Renal cortex interstitium (tissue), 15 donors: ENCODE measurements around the gene MCTP1. TPM values are rescaled to one million over a fixed set of nuclear protein-coding genes. Genes with fewer than 3 reads are reported as not detected.

Source experiments
- DNase-seq, 11 donors: peaks; one replicate each; pipeline ENCODE4 v3.0.0-alpha.2; 2013; ENCODE audit warnings: low read depth in 9 of 11, low spot score in 4 of 11; ENCODE audit errors: extremely low read depth in 1 of 11
- long read RNA-seq, 16 experiments: transcript quantifications; one replicate each; lab custom pipeline, GENCODE V29; 2026
- polyA plus RNA-seq, 3 donors: library from polyadenylated mRNA; unstranded; fragments of 120-200 nt; gene quantifications; one replicate each; pipeline ENCODE4 v1.2.1, GENCODE V29; 2013; ENCODE audit not compliant: insufficient read length in 3 of 3

Gene MCTP1
- 1 to 10 TPM; 4.3 to 7.1 (median 6.2) TPM for polyA plus RNA-seq
- long read RNA-seq, donor 1 = 0 reads
- long read RNA-seq, donor 2 = 0 reads
- long read RNA-seq, donor 3 = 0 reads
- long read RNA-seq, donor 4, partial matches to known transcripts = 0 of 1 reads
- long read RNA-seq, donor 4, other reads (novel, unspliced or antisense) = 0 of 1 reads
- long read RNA-seq, donor 5 = 0 reads
- long read RNA-seq, donor 6 = 0 reads
- long read RNA-seq, donor 7 = 0 reads
- long read RNA-seq, donor 8 = 0 reads
- long read RNA-seq, donor 9 = 0 reads
- long read RNA-seq, donor 10 = 0 reads
- long read RNA-seq, donor 11 = 0 reads
- long read RNA-seq, donor 12 = 0 reads
- long read RNA-seq, donor 13 = 0 reads
- long read RNA-seq, donor 14 = 0 reads
- long read RNA-seq, donor 15 = 0 reads
- long read RNA-seq, donor 16, partial matches to known transcripts = 0 of 1 reads
- long read RNA-seq, donor 16, other reads (novel, unspliced or antisense) = 0 of 1 reads

DNA sequence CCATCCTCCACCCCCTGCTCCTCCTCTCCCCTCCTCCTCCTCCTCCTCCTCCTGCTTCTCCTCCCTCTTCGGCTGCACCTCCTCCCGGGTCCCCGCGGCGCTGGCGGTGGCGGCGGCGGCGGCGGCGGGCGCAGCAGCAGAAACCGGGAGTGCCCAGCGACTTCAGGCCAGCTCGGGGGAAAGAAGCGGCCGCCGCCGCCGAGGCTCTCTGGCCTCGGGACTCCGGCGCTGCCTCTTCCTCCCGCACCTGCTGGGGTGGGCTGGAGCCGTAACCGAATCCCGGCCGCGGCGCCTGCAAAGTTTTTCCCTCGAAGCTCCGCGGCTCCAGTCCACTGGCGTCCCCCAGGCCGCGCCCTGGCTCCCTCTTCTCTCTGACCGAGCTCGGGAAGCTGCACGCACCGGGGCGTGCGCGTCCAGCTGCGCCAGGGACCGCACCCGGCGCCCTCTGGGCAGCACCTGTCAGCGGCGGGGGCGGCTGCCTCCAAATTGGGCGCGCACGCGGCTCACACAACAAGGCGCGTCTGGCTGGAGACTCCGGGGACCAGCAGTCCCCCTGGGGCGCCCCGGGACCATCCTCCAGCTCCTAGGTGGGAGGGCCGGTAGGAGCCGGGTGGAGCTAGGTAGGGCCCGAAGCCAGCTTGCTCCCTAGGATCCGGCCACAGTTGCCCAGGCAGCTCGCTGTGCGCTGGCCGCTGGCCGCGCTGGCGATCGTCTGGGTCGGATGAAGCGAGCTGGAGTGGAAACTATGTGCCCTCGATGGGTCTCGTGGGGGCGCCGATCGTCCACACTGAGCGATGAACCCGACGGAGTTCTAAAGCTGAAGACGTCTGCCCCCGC lies at the start of gene MCTP1:
MCTP1 (minus strand) TSS at position 523 of the 837 bp plus-strand sequence.
- DNase-seq = peak in 10 of 11 donors; percentile 10 to 55 (median 26)

DNA sequence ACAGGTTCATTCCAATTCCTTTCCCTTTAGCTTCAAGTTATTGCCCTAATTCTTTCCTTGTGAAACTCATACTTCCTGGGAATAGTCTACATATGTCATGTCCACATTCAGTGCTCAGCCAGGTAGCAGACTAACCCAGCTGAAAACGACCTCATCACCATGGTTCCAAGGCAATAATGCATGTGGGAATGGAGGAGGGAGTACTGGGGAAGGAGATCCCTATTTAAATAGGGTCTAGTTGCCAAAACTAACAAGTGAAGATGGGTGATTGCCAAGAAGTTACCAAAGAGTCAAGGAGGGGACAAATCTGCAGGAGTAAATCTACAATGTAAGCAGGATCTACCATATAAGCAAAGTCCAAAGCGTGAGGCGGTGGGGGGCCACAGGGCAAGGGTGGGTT lies 47.3 kb upstream of the MCTP1 start:
- DNase-seq = no peak

DNA sequence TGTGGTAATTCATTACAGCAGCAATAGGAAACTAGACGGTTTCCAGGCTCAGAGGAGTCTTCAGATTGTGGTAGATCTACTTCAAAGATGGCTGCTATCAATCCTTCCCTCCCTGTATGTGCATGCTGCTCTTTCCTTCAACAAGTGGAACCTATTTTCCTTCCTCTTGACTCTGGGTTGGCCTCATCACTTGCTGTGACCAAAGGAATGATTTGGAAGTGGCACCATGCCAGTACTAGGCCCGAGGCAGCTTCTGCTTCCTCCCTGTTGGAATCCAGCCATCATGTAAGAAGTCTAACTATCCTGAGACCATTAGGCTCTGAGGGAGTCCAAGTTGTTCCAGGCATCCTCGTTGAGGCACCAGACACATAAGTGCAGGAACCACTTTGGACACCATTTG lies 46.5 kb upstream of the MCTP1 start:
- no peak for DNase-seq

DNA sequence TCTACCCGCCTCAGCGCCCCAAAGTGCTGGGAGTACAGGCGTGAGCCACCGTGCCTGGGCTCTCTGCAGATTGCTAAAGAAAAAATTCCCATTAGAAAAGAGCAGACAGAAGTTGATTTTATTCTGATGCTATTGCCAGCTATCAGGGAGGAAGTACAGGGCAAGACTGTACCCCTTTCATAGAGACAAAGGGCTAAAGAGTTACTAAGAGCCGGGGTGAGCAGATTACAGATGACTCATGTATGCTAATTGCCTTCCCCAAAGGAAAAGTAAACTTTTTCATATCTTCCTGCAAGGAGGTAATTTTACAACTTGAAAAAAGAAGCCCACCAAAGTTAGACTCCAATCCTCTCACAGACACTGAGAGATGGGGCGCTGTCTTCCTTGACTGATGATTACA lies 42.3 kb upstream of the MCTP1 start:
- DNase-seq = no peak

DNA sequence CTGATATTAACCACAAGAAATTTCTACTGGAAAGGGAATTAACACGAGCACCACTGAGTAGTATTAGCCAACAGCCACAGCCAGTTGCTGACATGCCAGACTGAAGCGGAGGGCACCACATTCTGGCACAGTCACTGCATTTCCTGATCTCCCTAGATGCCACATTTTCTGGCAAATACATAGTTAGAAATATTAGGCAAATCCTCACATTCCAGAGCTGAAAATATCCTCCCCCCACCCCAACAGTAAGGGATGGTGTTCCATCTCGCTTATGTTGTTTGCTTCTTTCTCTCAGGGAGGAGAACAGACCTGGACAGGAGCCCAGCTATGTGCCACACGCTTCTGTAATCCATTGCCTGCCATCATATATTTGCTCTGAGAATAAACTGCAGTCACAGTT lies 32.8 kb upstream of the MCTP1 start:
- DNase-seq = no peak

DNA sequence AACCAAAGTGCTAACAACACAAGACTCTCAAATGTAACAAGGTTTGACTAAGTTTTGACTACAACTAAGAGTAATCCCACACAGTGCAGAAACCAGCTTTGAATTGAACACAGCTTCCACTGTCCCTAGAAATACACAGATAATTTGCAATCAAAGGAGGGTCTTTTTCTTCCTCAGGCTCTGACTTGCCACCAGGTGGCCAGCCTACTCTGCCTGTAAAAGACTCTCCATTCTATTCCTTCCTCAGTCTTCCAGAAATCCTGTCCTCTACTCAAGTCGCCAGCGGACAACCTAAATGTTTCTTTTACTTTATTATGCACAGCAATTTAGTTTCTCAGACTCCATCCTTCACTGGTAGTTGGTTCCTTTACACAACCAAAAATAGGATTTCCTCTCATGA lies 32.2 kb upstream of the MCTP1 start:
- DNase-seq = no peak

DNA sequence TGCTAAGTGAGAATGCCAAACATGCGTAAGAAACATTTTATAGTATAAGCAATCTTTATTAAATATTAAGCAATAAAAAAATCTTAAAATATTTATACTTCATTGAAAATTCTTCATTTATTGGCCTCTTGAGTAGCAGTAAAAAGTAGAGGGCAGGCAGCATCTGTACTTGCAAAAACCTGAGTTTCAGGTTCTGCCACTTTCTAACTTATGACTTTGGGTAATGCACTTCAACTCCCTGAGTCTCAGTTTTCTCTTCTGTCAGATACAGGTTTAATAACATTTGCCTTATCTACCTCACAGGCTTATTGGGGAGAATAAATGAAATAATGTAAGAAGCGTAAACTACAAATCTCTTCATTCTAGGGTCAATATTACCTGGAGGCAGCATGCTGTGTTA lies 19.8 kb upstream of the MCTP1 start:
- DNase-seq = no peak

DNA sequence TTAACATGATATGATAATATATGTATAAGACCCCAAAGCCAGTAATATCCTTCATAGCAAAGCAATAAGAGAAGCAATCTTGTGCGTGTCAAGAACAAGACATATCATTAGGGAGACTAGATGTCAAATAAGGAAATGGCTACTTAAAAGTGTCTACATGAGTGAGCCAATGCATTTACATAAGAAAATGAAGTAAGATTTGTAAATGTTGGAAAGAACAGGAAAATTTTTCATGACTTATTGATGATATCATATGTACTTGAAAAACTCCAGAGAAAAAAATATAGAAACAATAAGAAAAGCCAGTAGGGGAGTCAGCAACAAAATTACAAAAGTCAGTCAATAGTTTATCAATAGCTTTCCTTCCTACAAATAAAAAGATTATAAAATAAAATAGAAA lies 13.8 kb upstream of the MCTP1 start:
- no peak for DNase-seq

DNA sequence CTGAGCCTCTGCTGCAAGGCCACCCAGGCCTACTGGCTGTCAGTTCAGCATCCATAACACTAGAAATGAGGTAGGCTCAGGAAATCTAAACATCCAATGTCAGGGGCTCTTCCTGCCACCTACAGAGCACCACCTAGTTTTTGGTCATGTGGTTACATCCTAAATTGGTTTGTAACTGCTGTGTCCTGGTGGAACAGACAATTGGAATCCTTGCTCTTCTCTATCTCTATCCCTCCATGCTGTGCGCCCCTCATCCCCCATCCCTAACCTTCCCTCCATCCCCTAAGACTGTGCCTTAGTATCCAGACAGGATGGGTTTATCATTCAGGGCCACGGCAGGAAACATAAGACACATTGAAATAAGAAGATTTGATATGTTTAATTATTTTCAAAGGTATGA lies 11.4 kb upstream of the MCTP1 start:
- no peak for DNase-seq

DNA sequence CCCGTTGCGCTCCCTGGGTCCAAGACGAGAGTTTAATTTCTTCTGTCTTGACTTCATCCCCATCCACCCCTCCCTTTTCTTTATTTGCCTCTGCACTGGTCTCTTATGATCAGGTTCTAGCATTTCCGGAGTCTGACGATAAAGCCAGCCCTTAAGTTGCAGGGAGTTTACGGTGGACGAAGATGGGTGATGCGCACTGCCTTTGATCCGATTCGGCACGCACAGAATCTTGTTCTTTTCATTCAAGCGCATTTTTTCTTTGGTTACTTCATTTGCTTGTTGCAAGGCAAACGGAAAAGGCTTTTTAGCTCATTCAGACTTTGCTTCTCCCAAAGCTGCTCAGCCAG lies 488 bp upstream of the MCTP1 start:
- DNase-seq = peak in 1 of 11 donors; percentile 13

DNA sequence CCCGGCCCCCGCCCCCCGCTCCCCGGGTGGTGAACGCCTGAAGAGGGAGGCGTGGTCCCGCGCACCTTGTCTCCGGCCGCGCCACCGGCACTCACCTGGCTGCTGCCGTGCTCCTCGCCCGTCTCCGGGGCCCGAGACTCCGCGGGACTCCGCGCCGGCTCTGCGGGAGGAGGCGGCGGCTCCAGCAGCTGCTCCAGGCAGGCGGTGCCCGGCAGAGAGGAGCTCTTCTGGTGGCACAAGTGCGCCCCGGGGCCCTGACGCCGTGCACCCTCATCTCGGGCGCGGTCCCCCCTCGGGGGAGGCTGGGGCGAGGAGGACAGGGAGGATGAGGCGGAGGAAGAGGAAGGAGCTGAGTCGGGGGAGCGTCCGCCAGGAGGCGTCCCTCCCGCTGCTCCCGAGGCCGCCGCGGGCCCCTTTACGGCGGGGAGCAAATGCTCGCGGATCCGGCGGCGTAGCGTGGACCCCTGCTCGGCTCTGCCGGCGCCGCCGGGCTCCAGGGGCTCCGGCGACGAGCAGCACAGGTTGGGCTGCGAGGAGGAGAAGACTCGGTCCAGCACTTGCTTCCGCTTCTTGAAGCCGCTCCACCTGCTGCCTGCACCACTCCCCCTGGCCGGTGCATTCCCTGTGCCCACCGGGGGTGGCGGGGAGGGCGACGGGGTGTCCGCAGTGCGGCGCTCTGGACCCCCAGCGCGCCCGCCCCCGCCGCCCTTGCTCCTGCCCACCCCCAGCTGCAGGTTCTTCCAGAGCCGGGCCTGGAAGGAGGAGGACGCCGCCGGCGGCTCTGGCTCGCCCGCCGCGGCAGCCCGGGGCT lies 928 bp downstream of the MCTP1 start:
- DNase-seq = peak in 9 of 11 donors; percentile 15 to 46 (median 27)

DNA sequence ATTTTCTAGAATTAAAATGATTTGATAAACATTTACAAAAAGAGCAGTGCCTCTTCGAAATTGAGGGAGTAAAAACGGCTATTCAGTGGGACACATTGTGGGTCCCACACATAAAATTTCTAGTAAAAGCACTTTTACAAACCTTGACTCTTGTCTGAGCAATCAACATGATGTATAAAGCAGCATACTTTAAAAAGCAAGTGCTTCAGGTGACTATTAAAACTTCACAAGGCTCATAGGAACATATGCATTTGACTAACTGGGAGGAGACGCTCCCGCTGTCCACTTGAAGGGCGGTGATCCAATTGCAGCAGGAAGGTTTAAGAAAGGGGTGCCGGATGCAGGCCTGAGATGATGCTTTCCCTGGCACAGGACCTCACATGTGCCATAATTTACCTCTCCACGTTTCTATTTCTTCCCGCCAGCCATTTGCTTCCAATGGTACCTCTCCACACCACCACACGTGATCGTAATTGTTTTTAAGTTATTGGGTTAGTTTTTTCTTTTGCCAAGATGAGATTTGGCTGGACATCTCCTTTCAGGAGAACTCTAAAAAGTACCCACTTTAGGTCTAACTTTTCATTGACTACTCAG lies 1.8 kb downstream of the MCTP1 start:
- DNase-seq = no peak

DNA sequence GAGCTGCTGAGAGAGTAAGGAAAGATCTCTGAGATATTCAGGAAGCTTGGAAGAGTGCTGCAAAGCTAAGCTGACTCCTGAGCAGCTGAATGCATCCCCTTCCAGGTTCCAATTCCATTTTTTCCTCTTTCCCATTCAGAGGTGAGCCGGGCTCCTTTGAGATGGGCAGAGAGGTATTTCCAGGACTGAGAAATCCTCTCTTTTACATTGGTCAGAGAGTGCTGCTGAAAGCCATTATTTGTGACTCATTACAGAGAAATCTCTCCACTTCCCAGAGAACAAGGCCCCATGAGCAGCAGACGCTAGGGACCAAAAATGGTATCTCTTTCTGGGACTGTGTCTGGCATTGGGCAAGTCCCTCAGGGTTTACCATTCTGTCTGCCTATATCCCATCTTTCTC lies 3.7 kb downstream of the MCTP1 start:
- no peak for DNase-seq

DNA sequence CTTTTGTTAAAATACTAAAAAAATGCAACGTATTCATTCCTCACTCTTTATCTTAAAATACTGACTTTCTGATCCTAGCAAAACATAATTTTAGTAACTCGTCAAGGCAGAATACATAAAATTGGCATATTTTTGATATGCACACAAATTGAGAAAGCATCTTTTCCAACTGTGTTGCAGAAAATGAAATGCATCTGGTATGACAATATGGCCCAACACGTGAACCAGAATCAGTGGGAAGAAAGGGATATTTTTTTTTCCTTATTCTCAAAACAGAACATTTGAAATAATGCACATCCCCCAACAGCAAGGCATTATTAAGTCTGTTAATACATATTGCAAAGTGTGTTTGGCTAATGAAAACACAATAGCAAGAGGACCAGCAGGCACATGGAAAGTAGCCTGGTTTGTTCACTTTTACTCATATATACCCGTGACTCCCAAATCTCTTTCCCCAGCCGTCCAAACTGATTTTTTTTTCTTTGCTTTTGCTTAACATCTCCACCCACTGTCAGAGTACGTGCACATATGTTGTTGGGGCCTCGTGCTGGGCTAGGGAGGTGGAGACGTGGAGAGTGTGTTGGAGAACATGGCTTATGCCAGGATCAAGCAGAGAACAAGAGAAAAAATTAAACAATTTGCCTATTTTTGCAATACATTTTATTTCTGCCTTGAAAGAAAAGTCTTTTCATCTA lies 4.3 kb downstream of the MCTP1 start:
- DNase-seq = no peak

DNA sequence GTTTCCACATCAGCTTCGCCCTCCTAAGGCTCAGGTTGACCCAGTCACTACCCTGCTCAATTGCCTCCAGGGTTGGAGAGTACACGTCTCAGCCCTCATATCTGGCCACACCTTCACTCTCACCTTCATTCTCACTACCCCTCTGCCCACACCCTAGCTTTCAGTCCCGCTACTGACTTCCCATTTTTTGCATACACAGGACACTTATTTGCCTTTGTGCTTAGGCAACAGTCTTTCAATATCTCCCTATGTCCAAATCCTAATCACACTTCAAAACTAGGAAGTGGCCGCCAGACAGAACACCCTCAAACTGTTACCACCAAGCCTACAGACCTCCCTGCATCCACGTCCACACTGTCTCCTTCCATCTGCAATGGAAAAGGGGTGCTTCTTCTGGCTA lies 10.9 kb downstream of the MCTP1 start:
- no peak for DNase-seq

DNA sequence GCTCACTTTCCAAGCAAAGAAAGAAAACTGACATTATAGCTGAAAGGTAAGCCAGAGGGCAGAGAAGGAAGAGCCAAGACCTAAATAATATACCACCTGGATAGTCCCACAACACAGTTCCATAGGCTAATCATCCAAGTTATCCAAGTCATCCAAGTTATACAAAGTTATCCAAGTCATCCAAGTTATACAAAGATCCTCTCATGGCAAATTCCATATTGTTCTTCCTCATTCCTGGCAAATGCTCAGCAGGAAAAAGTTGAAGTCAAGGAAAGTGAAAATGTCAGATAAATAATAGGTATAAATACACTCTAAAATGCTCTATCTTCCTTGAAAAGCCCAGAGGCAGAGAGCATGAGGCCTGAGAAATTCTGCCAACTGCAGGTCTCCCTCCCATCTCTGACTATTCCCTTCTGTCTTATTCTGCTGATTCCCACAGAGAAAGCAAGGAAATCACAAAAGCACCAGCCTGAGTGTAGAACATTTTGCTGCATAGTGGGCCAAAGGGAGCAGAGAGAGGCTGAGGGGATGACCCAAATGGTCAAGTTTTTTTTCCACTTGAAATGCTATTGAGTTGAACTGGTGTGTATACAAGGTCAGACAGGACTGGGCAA lies 12.5 kb downstream of the MCTP1 start:
- no peak for DNase-seq

DNA sequence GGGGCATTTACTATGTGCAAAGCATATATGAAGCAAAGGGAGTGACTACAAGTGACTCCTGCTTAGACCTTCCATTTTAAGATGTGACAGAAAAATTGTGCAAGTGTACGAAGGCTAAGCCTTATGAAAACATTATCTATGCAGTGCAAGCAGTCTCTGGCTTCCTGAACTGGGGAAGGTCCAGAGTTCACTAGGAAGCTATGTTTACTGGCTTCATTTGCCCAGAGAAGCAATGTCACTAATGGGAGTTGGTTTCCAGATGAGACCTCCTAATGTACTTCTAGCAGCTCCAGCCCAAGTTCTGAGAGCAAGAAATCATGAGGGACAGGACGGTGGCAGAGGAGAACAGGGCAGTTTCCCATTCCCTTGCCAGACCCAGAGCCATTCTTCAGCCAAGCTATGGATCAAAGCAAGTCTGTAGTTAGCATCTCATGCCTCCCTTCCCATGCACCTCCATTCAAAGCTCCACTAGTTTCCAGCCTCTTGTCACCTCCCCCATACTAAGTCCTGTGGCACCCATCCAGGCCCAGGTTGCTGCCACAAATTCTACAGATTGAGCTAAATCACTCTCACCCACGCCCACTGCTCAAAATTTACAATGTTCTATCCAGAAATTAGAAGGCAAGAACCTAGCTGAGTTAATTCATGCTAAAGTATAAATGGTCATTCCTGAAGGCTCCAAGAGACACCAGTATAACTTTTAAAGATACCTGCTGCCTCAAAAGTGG lies 21.8 kb downstream of the MCTP1 start:
- DNase-seq = no peak
